LNCaP clone FGC (cell line): ENCODE measurements around the gene PPP1R18.
"Not testable (repeated sequence)": the region's sequence is repeated elsewhere in the genome, so short reads cannot be mapped to it uniquely, and the experiment has no call there.

ENCODE experiments used
- DNase-seq: peaks from one replicate; pipeline ENCODE4 v3.0.0-alpha.2; 2011; ENCODE audit warnings: low read depth
- H3K4me3 ChIP-seq: 2 replicates; pipeline ENCODE4 v1.5.1; 2011; ENCODE audit warnings: mild to moderate bottlenecking, low read depth, low read length, control low read depth
- CTCF ChIP-seq: IDR thresholded peaks from 2 replicates; pipeline ENCODE4 v1.5.1; 2012; ENCODE audit warnings: mild to moderate bottlenecking; ENCODE audit not compliant: control insufficient read depth, insufficient read depth; ENCODE audit errors: extremely low read depth

PPP1R18 gene

GRCh38 chr6:30664994-30665767 is 21.3 kb downstream of the PPP1R18 start:
- H3K4me3 ChIP-seq = no peak overlapping the region
- no peak for DNase-seq
- no peak for TF ChIP-seq CTCF

- DNase-seq, H3K4me3 ChIP-seq: not testable (repeated sequence)
These were observed 28.5 kb downstream of the PPP1R18 start for GRCh38 chr6:30657922-30658321.

- no peak overlapping the region for H3K4me3 ChIP-seq
- no peak for DNase-seq
- no peak for TF ChIP-seq CTCF
These were observed 29.0 kb downstream of the PPP1R18 start for GRCh38 chr6:30657454-30657853.

- no peak overlapping the region for H3K4me3 ChIP-seq
- no peak for TF ChIP-seq CTCF
- DNase-seq = no peak
These were observed 29.9 kb downstream of the PPP1R18 start for GRCh38 chr6:30656513-30656912.

- TF ChIP-seq CTCF = no peak
- DNase-seq = no peak
These were observed 30.7 kb downstream of the PPP1R18 start for GRCh38 chr6:30655743-30656094.

GRCh38 chr6:30654798-30655742 is 31.4 kb downstream of the PPP1R18 start:
- no peak for DNase-seq
- no peak overlapping the region for H3K4me3 ChIP-seq
- no peak for TF ChIP-seq CTCF

More at GRCh38 chr6:30655743-30656094, 30.7 kb downstream of the PPP1R18 start:
- H3K4me3 ChIP-seq = no peak overlapping the region

GRCh38 chr6:30651143-30651542 is 35.3 kb downstream of the PPP1R18 start:
- no peak for DNase-seq
- H3K4me3 ChIP-seq = no peak overlapping the region
- TF ChIP-seq CTCF = no peak
